B cell (primary cell): ENCODE results near the gene NEU4. TPM values are rescaled to one million over a fixed set of nuclear protein-coding genes. Genes with fewer than 3 reads are reported as not detected.

Source experiments
- ATAC-seq: fragments of 200-7000 bp; cut with Tn5 transposase; one replicate; pipeline ENCODE4 v1.10.0; 2021; ENCODE audit warnings: low read depth, mild to moderate bottlenecking, moderate number of reproducible peaks, moderate library complexity
- CTCF ChIA-PET: fragments of 350-600 bp; sonication (Branson Sonifier 250); formaldehyde crosslinking; loops from one replicate; lab custom pipeline; 2021; ENCODE audit warnings: antibody characterized with exemption, inconsistent platforms; lab: Charles Lee
- POLR2A ChIA-PET: fragments of 350-600 bp; sonication (Branson Sonifier 250); formaldehyde crosslinking; loops from one replicate; lab custom pipeline; 2021; ENCODE audit warnings: antibody characterized with exemption; lab: Charles Lee
- DNase-seq: peaks from one replicate; pipeline ENCODE4 v3.0.0; 2013
- H2AFZ ChIP-seq: 2 replicates; pipeline ENCODE4 v1.6.1; 2012; ENCODE audit warnings: mild to moderate bottlenecking, low read depth, low read length; ENCODE audit not compliant: insufficient read depth, poor library complexity, severe bottlenecking
- H3K27ac ChIP-seq, 2 donors: 1 replicate in 1 of 2; 2 replicates in 1 of 2; pipeline ENCODE4 v1.5.1; 2012 to 2013; ENCODE audit warnings: low read length in 2 of 2, mild to moderate bottlenecking in 2 of 2, moderate library complexity in 1 of 2
- H3K27me3 ChIP-seq, 4 experiments: fragments of 200-600 bp in 1 of 4; sonication (generic) in 1 of 4; replicated peaks in 1 of 4; 1 replicate in 2 of 4; 2 replicates in 2 of 4; pipeline versions ENCODE4 v1.6.1 to v1.7.0; 2013 to 2016; ENCODE audit warnings: low read length in 3 of 4, mild to moderate bottlenecking in 2 of 4, mixed read lengths in 1 of 4, moderate library complexity in 1 of 4; ENCODE audit not compliant: insufficient read depth in 4 of 4, control insufficient read depth in 3 of 4; ENCODE audit errors: control extremely low read depth in 1 of 4
- H3K36me3 ChIP-seq, 2 experiments: replicated peaks in 1 of 2; 1 replicate in 1 of 2; 2 replicates in 1 of 2; pipeline versions ENCODE4 v1.6.1 to v1.7.1; 2013; ENCODE audit warnings: low read length in 1 of 2; ENCODE audit not compliant: insufficient read depth in 2 of 2, control insufficient read depth in 1 of 2; ENCODE audit errors: control extremely low read depth in 1 of 2, extremely low read depth in 1 of 2
- H3K4me1 ChIP-seq, 2 donors: fragments of 200-600 bp in 1 of 2; sonication (generic) in 1 of 2; 1 replicate in 1 of 2; 2 replicates in 1 of 2; pipeline versions ENCODE4 v1.5.1 to v1.6.1; 2013 to 2017; ENCODE audit warnings: low read length in 2 of 2; ENCODE audit not compliant: control insufficient read depth in 2 of 2, insufficient read depth in 2 of 2
- H3K4me2 ChIP-seq: replicated peaks from 2 replicates; pipeline ENCODE3; 2012; ENCODE audit warnings: mild to moderate bottlenecking, low read depth, low read length; ENCODE audit not compliant: poor library complexity, severe bottlenecking
- H3K4me3 ChIP-seq, 5 experiments: fragments of 200-600 bp in 1 of 5; sonication (generic) in 1 of 5; 1 replicate in 3 of 5; 2 replicates in 2 of 5; pipeline versions ENCODE4 v1.5.1 to v1.7.0; 2011 to 2016; ENCODE audit warnings: low read length in 4 of 5, mild to moderate bottlenecking in 4 of 5, low read depth in 2 of 5, control low read depth in 1 of 5, moderate library complexity in 1 of 5; ENCODE audit not compliant: insufficient read depth in 1 of 5; ENCODE audit errors: control extremely low read depth in 1 of 5, extremely low read depth in 1 of 5
- H3K79me2 ChIP-seq: fragments of 200-600 bp; sonication (generic); one replicate; pipeline ENCODE4 v1.6.0; 2016; ENCODE audit warnings: low read length; ENCODE audit not compliant: control insufficient read depth, insufficient read depth
- H3K9ac ChIP-seq: fragments of 200-600 bp; sonication (generic); 2 replicates; pipeline ENCODE4 v1.6.1; 2017; ENCODE audit warnings: mild to moderate bottlenecking, low read length, moderate library complexity
- H3K9me3 ChIP-seq, 3 donors: one replicate each; pipeline versions ENCODE4 v1.6.1 to v1.7.1; 2013; ENCODE audit warnings: low read length in 2 of 3; ENCODE audit not compliant: control insufficient read depth in 2 of 3, insufficient read depth in 1 of 3; ENCODE audit errors: control extremely low read depth in 1 of 3
- H4K20me1 ChIP-seq: 2 replicates; pipeline ENCODE4 v1.6.0; 2012; ENCODE audit warnings: mild to moderate bottlenecking, low read length; ENCODE audit not compliant: insufficient read depth, control insufficient read depth, poor library complexity, severe bottlenecking
- H3K27ac Mint-ChIP-seq: one replicate; pipeline ENCODE4 v1.8.0; 2021; ENCODE audit warnings: mixed read lengths
- H3K27me3 Mint-ChIP-seq: one replicate; pipeline ENCODE4 v1.8.0; 2021; ENCODE audit warnings: mixed read lengths
- H3K4me1 Mint-ChIP-seq: one replicate; pipeline ENCODE4 v1.8.0; 2021; ENCODE audit warnings: mixed read lengths
- H3K4me3 Mint-ChIP-seq: one replicate; pipeline ENCODE4 v1.8.0; 2021; ENCODE audit warnings: mixed read lengths
- H3K9me3 Mint-ChIP-seq: one replicate; pipeline ENCODE4 v1.8.0; 2022; ENCODE audit warnings: mixed read lengths; ENCODE audit not compliant: insufficient read depth
- EZH2 ChIP-seq: IDR thresholded peaks from 2 replicates; pipeline ENCODE4 v1.6.1; 2012; ENCODE audit warnings: borderline replicate concordance, low read depth, mild to moderate bottlenecking, moderate library complexity, low read length; ENCODE audit not compliant: insufficient read depth, poor library complexity, severe bottlenecking
- WGBS: methylation state at CpG from one replicate; pipeline ENCODE4 v1.1.5; 2013; ENCODE audit warnings: missing lambda C conversion rate; ENCODE audit not compliant: insufficient coverage; 5-methylcytosine and 5-hydroxymethylcytosine counted together
- intact Hi-C: fragments of 100-400 bp; cut with micrococcal nuclease; formaldehyde crosslinking; loops from one replicate; pipeline ENCODE4 v1.10.0; 2022
- polyA plus RNA-seq: library from polyadenylated mRNA; depleted of rRNA; stranded (reverse); fragments of >200 nt; gene quantifications from 2 replicates; pipeline ENCODE4 v1.2.3, GENCODE V29; 2012
- total RNA-seq, 2 donors: library from RNA; stranded (reverse); fragments of 120-200 nt in 1 of 2; gene quantifications; 1 replicate in 1 of 2; 2 replicates in 1 of 2; pipeline versions ENCODE4 v1.2.3 to v1.2.4, GENCODE V29; 2013 to 2022
- TF ChIP-seq, protein P1 (sequence below): fragments of 200-600 bp; IDR thresholded peaks from one replicate; pipeline ENCODE4 v1.8.0; 2022; ENCODE audit warnings: antibody characterized with exemption, mild to moderate bottlenecking

The NEU4 gene
- total and polyA plus RNA-seq, 2 donors (not counting 1 experiment from before 2014, with no cell fraction given): 0.19 TPM; not detected in 1

DNA sequence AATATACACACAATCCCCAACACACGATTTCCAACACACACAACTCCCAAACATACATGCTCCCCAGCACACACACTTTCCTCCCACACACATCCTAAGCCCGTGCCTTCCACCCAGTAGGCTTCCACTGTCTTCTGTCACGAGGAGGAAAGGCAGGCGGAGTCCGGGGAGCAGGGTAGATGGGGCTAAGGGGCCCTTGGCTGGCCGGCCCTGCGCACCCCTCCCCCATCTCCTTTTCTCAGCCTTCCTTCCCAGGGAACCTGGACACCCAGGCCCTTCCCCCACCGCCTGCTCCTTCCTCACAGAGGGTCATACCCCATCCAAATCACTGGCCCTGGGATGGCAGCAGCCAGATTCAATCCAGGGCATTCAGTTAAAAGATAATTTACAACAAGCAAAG, 53.1 kb downstream of the NEU4 start:
- Histone ChIP-seq H3K27ac (no peak overlapping the region), H3K9ac (no peak overlapping the region), H3K36me3 (no peaks in the 10 kb centered on the region), H3K4me3 (no peak overlapping the region), H3K4me1 (peaks cover 36 to 62% of the 10 kb centered on the region in 2 donors), H3K9me3 (peaks cover 0 to 19% (median 0%) of the 10 kb centered on the region in 3 donors), H2AFZ (no peak overlapping the region), H3K4me2 (no peak overlapping the region), H4K20me1 (no peaks in the 10 kb centered on the region), H3K79me2 (no peaks in the 10 kb centered on the region), H3K27me3 (peaks cover 0 to 63% (median 39%) of the 10 kb centered on the region in 4 experiments)
- DNase-seq: no peak
- 89% methylated on average over 8 of the region's 8 CpGs for WGBS
- H3K9me3 Mint-ChIP-seq: no peaks in the 10 kb centered on the region
- TF ChIP-seq, protein P1, sequence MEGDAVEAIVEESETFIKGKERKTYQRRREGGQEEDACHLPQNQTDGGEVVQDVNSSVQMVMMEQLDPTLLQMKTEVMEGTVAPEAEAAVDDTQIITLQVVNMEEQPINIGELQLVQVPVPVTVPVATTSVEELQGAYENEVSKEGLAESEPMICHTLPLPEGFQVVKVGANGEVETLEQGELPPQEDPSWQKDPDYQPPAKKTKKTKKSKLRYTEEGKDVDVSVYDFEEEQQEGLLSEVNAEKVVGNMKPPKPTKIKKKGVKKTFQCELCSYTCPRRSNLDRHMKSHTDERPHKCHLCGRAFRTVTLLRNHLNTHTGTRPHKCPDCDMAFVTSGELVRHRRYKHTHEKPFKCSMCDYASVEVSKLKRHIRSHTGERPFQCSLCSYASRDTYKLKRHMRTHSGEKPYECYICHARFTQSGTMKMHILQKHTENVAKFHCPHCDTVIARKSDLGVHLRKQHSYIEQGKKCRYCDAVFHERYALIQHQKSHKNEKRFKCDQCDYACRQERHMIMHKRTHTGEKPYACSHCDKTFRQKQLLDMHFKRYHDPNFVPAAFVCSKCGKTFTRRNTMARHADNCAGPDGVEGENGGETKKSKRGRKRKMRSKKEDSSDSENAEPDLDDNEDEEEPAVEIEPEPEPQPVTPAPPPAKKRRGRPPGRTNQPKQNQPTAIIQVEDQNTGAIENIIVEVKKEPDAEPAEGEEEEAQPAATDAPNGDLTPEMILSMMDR: no peak
- no peak for TF ChIP-seq EZH2
- ATAC-seq: no peak
- ChIA-PET CTCF (no interaction called here), POLR2A (no interaction called here)
- H3K27ac Mint-ChIP-seq: no peak overlapping the region
- no peak overlapping the region for H3K4me3 Mint-ChIP-seq
- H3K4me1 Mint-ChIP-seq: peaks cover 47% of the 10 kb centered on the region
- intact Hi-C loops: no loop called here
- peaks cover 35% of the 10 kb centered on the region for H3K27me3 Mint-ChIP-seq

GRCh38 chr2:241862775-241863535, 54.0 kb downstream of the NEU4 start:
- H3K36me3 ChIP-seq: no peaks in the 10 kb centered on the region
- ChIA-PET POLR2A (no interaction called here), CTCF (no interaction called here)
- H3K27me3 ChIP-seq: peaks cover 0 to 68% (median 39%) of the 10 kb centered on the region in 4 experiments
- H3K79me2 ChIP-seq: no peaks in the 10 kb centered on the region
- Mint-ChIP-seq H3K9me3 (no peaks in the 10 kb centered on the region), H3K27ac (no peak overlapping the region), H3K4me3 (peak overlapping the region; percentile 29), H3K27me3 (peaks cover 35% of the 10 kb centered on the region), H3K4me1 (peaks cover 47% of the 10 kb centered on the region)
- H2AFZ ChIP-seq: no peak overlapping the region
- H3K4me3 ChIP-seq: no peak overlapping the region
- no peak overlapping the region for H3K9ac ChIP-seq
- peaks cover 0 to 19% (median 0%) of the 10 kb centered on the region in 3 donors for H3K9me3 ChIP-seq
- H3K27ac ChIP-seq: no peak overlapping the region
- ATAC-seq: no peak
- no peak for DNase-seq
- H4K20me1 ChIP-seq: no peaks in the 10 kb centered on the region
- TF ChIP-seq, protein P1: no peak
- TF ChIP-seq EZH2: no peak
- intact Hi-C loops: no loop called here
- WGBS: 82% methylated on average over 18 of the region's 22 CpGs
- H3K4me1 ChIP-seq: peaks cover 36 to 69% of the 10 kb centered on the region in 2 donors
- peak overlapping the region; percentile 36 for H3K4me2 ChIP-seq
